Suprapubic skin (tissue), 4 donors: ENCODE measurements around the gene EMP2.

Source experiments
- CTCF ChIP-seq, 2 donors: fragments of 200-600 bp in 1 of 2; fragments of 450-650 bp in 1 of 2; sonication (generic) in 1 of 2; IDR thresholded peaks; one replicate each; pipeline ENCODE4 v1.5.1; 2016 to 2019; ENCODE audit warnings: antibody characterized with exemption in 2 of 2, mild to moderate bottlenecking in 1 of 2, moderate library complexity in 1 of 2
- EP300 ChIP-seq: sonication (generic); formaldehyde crosslinking; IDR thresholded peaks from one replicate; pipeline ENCODE4 v1.6.1; 2017; ENCODE audit warnings: antibody characterized with exemption
- POLR2A ChIP-seq, 2 donors: fragments of 450-650 bp; IDR thresholded peaks; one replicate each; pipeline ENCODE4 v1.6.1; 2017; ENCODE audit warnings: antibody characterized with exemption in 2 of 2, mild to moderate bottlenecking in 2 of 2, moderate library complexity in 2 of 2
- POLR2AphosphoS5 ChIP-seq, 3 donors: sonication (generic); formaldehyde crosslinking; IDR thresholded peaks; one replicate each; pipeline ENCODE4 v1.6.1; 2017; ENCODE audit warnings: antibody characterized with exemption in 3 of 3

DNA sequence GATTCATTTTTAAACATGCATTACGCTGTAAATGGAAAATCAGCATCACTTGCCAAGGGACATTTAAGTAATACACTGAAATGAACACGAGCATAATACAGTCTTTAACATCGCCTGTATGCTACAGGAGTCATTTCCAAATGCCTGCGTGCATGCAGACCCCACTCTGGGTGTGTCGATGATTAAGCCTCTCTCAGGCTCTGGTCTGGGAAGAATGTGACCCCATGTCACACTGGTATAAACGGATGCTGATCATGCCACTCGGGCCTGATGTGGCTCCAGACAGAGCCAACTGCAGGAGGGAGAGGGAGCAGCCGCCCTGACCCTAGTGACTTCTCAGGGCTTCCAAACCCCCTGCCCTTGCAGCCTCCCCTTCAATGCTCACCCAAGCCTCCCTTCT, 10.8 kb downstream of the EMP2 start:
- TF ChIP-seq POLR2A (IDR thresholded peaks at IDR 0.05), result no peak
- TF ChIP-seq CTCF (IDR thresholded peaks at IDR 0.05), result no peak
- TF ChIP-seq EP300, result no peak
- TF ChIP-seq POLR2AphosphoS5 (IDR thresholded peaks at IDR 0.05), result no peak
